Lower lobe of right lung (tissue), 2 donors: ENCODE measurements around the gene ADAMTS12. TPM values are rescaled to one million over a fixed set of nuclear protein-coding genes. Genes with fewer than 3 reads are reported as not detected.

Experiments
- ATAC-seq, 2 donors: fragments of 200-7000 bp; cut with Tn5 transposase; one replicate each; pipeline ENCODE4 v1.9.1; 2020 to 2022; ENCODE audit warnings: mild to moderate bottlenecking in 2 of 2, moderate library complexity in 2 of 2
- DNase-seq: peaks from one replicate; pipeline ENCODE4 v3.0.0-alpha.2; 2020
- H3K27ac ChIP-seq: fragments of 200-600 bp; one replicate; pipeline ENCODE4 v1.8.0; 2022
- H3K27me3 ChIP-seq: fragments of 200-600 bp; one replicate; pipeline ENCODE4 v1.8.0; 2022; ENCODE audit warnings: low read depth
- H3K36me3 ChIP-seq: fragments of 200-600 bp; one replicate; pipeline ENCODE4 v1.8.0; 2022; ENCODE audit warnings: mild to moderate bottlenecking
- H3K4me1 ChIP-seq: fragments of 200-600 bp; one replicate; pipeline ENCODE4 v1.8.0; 2022
- H3K4me3 ChIP-seq: fragments of 200-600 bp; one replicate; pipeline ENCODE4 v1.8.0; 2022; ENCODE audit warnings: mild to moderate bottlenecking
- H3K9me3 ChIP-seq: fragments of 200-600 bp; one replicate; pipeline ENCODE4 v1.8.0; 2022
- intact Hi-C: fragments of 100-400 bp; cut with DNase I; formaldehyde crosslinking; loops from one replicate; pipeline ENCODE4 v1.11.0; 2022
- total RNA-seq: library from RNA; stranded (reverse); fragmentation: NEBNext Ultra II Directional; extraction: Animal tissue kit (Norgen Biotek cat#: 25700); gene quantifications from one replicate; pipeline ENCODE4 v1.2.1, GENCODE V29; 2021
- TF ChIP-seq, protein P1 (sequence below): fragments of 200-600 bp; IDR thresholded peaks from one replicate; pipeline ENCODE4 v1.8.0; 2022; ENCODE audit warnings: antibody characterized with exemption, mild to moderate bottlenecking
- donor health status: DM: no; HTN: yes; CAD: no; lungs with severe emphysema.

Gene ADAMTS12
- total RNA-seq, 1 donor from 2014 or later = 7.6 TPM

DNA sequence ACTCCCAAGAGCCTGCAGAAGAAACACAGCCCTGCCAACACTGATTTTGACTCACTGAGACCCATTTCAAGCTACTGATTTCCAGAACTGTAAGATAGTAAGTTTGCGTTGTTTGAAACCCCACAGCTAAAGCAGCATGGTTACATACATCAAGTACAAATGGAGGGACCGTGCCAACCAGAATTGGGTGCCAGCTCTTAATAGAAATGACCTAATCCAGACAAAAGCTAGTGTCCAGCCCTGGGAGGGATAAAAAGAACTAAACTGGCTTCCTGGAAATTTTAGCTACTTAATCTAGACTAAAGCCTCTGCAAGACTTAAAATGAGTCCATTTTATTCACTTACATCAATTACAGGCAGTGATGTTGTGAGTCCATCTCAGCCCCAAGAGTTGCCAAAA lies 122.6 kb downstream of the ADAMTS12 start:
- DNase-seq = no peak
- TF ChIP-seq, protein P1, sequence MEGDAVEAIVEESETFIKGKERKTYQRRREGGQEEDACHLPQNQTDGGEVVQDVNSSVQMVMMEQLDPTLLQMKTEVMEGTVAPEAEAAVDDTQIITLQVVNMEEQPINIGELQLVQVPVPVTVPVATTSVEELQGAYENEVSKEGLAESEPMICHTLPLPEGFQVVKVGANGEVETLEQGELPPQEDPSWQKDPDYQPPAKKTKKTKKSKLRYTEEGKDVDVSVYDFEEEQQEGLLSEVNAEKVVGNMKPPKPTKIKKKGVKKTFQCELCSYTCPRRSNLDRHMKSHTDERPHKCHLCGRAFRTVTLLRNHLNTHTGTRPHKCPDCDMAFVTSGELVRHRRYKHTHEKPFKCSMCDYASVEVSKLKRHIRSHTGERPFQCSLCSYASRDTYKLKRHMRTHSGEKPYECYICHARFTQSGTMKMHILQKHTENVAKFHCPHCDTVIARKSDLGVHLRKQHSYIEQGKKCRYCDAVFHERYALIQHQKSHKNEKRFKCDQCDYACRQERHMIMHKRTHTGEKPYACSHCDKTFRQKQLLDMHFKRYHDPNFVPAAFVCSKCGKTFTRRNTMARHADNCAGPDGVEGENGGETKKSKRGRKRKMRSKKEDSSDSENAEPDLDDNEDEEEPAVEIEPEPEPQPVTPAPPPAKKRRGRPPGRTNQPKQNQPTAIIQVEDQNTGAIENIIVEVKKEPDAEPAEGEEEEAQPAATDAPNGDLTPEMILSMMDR = no peak
- Histone ChIP-seq H3K4me1 (peaks cover 5% of the 10 kb centered on the region), H3K27me3 (no peaks in the 10 kb centered on the region), H3K9me3 (no peaks in the 10 kb centered on the region), H3K4me3 (no peak overlapping the region), H3K36me3 (no peaks in the 10 kb centered on the region), H3K27ac (no peak overlapping the region)
- ATAC-seq = no peak
- intact Hi-C loops = no loop called here

DNA sequence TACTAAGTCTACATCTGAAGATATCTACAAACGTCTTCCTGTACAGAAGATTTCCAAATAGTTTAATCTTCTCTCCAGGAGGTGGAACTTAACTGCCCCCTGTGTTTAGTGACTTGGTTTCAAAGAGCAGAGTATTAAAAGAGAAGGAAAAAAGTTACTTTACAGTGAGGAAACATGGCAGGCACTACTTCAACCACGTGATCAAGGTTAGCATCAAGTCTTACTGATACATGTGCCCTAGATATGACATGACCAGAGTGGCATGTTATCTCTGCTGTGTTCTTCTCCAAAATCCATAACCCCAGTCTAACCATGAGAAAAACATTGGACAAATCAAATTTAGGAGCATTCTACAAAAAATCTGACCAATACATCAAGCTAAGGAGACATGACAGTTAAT lies 125.8 kb downstream of the ADAMTS12 start:
- H3K4me1 ChIP-seq = no peaks in the 10 kb centered on the region
- H3K9me3 ChIP-seq = no peaks in the 10 kb centered on the region
- no peaks in the 10 kb centered on the region for H3K27me3 ChIP-seq
- intact Hi-C loops = no loop called here
- TF ChIP-seq, protein P1 = no peak
- H3K4me3 ChIP-seq = no peak overlapping the region
- no peak overlapping the region for H3K27ac ChIP-seq
- no peaks in the 10 kb centered on the region for H3K36me3 ChIP-seq
- DNase-seq (no peak), ATAC-seq (no peak)

DNA sequence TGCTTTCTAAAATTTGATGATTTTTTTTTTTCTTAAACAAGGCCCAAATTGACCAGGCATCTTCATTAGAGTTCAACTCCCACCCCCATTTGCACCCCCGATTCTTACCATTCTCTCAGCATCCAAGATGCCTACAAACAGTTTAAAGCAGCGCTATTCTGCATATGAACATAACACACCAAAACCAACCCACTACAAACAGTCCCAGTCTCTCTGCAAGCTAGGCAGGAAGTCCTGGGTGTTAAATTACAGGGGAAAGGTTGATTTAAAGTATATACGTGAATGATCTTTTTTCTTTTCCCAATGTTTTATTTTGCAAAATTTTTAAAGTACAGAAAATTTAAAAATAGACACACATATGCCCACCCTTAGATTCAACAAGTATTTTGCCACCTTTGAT lies 127.0 kb downstream of the ADAMTS12 start:
- intact Hi-C loops = no loop called here
- TF ChIP-seq, protein P1 = no peak

DNA sequence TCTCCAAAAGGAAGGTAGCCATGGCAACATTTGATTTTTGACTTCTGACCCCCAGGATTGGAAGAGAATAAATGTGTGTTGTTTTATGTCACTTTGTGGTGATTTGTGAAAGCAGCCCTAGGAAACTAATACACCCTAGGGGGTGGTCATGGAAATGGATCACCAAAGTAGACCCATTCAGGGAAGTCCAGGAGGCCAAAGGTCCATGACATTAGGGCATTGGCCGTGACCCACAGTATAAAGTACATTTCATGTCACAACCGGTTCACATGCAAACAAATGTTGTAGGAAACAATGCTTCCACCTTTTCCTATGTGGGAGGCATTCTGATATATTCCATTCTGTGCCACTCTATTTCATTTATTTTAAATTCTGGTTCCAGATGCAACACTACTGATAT lies 128.4 kb downstream of the ADAMTS12 start:
- intact Hi-C loops = no loop called here
- H3K4me1 ChIP-seq = no peaks in the 10 kb centered on the region
- ATAC-seq (no peak), DNase-seq (no peak)
- H3K27me3 ChIP-seq = no peaks in the 10 kb centered on the region
- H3K4me3 ChIP-seq = no peak overlapping the region
- TF ChIP-seq, protein P1 = no peak
- H3K9me3 ChIP-seq = no peaks in the 10 kb centered on the region
- no peak overlapping the region for H3K27ac ChIP-seq
- H3K36me3 ChIP-seq = no peaks in the 10 kb centered on the region

More for the DNA sequence above, 127.0 kb downstream of the ADAMTS12 start:
- Histone ChIP-seq H3K27ac (no peak overlapping the region), H3K4me1 (no peaks in the 10 kb centered on the region), H3K4me3 (no peak overlapping the region), H3K27me3 (no peaks in the 10 kb centered on the region), H3K36me3 (no peaks in the 10 kb centered on the region), H3K9me3 (no peaks in the 10 kb centered on the region)
- DNase-seq (no peak), ATAC-seq (no peak)

DNA sequence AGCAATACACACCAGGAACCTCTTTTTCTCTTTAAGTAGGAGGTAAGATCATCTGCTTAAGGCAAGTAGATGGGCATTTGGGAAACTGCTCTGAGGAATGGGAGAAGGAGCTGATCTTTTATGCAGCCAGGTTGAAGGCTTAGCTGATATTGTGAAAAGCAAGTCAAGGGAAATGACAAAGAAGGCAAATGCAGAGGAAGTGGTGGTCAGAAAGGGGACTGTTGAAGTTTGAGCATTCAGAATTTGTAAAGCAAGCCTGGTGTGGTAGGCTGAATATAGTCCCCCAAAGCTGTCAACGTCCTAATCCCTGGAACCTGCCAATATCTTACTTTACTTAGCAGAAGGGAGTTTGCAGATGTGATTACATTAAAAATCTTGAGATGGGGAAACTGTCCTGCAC lies 128.9 kb downstream of the ADAMTS12 start:
- intact Hi-C loops = no loop called here
- ATAC-seq = no peak
- Histone ChIP-seq H3K27ac (no peak overlapping the region), H3K4me3 (no peak overlapping the region), H3K27me3 (no peaks in the 10 kb centered on the region), H3K9me3 (no peaks in the 10 kb centered on the region), H3K4me1 (no peaks in the 10 kb centered on the region), H3K36me3 (no peaks in the 10 kb centered on the region)
- TF ChIP-seq, protein P1 = no peak
- DNase-seq = no peak

DNA sequence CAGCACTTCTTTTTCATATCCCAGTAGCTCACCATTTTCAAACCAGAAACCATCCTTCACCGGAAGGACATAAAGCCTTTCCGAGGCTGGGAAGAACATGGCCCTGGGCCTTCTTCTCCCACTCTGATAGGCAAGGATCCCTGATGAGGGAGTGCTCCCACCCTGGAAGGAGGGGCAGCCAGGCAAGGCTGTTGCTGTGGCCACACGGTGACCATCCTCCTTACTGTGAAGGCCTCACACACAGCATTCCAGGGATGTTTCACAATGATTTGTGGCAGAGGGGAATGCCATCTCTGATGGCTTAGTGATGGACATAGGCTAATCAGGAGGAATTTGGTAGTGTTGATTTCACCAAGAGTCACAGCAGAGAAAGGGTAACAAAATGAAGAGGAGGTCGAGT lies 130.7 kb downstream of the ADAMTS12 start:
- intact Hi-C loops = no loop called here
- ATAC-seq = no peak
- no peaks in the 10 kb centered on the region for H3K9me3 ChIP-seq

More for the DNA sequence above, 130.7 kb downstream of the ADAMTS12 start:
- Histone ChIP-seq H3K27ac (no peak overlapping the region), H3K4me1 (no peaks in the 10 kb centered on the region), H3K4me3 (no peak overlapping the region), H3K27me3 (no peaks in the 10 kb centered on the region), H3K36me3 (no peaks in the 10 kb centered on the region)
- TF ChIP-seq, protein P1 = no peak
- DNase-seq = no peak
